ENCODE results near the gene IFNA7. TPM values are rescaled to one million over a fixed set of nuclear protein-coding genes. Genes with fewer than 3 reads are reported as not detected.
A peak's percentile ranks its signal among the peaks of the same experiment; 100 is the strongest.
"Not testable (repeated sequence)": the region's sequence is repeated elsewhere in the genome, so short reads cannot be mapped to it uniquely, and the experiment has no call there.

IFNA7 gene
- total RNA-seq, 1 donor from 2014 or later = not detected

DNA sequence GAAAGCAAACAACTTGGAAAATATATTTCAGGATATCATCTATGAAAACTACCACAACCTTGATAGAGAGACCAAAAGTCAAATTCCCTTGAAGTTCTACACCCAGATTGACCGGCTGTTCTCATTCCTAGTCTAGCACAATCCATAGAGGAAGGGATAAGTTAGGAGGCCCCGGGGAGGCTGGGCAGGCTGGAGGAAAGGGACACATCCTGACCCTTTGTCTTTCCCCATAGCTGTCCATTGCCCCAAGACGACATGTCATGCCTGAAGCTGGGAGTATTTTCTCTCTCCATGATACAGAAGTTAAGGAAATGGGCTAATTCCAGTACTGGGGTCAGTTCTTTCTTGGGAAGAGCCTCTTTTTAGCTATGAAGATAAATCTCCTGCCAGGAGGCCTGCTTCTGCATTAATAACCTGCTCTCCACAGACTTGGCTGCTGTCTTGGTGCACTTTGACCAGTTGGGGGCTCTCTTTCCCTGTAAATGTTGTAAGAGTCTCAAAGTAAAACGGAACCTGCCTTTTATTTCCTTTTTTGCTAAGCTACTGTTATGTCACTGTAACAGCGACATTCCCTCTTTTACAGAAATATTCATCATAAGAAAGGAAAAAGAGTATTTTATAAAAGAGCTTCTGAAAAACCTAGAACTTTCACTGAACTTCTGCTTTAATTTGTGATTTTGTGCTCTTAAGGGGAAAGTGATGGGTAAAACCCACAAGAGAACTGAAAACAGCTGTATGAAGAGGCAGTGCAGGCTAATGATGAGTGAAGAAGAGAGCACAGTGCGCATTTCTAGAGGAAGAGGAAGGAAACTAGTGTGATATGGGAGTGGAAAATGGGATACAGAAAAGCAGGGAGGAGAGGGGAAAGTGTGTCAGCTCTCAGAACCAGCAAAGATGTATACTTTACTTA lies 6.9 kb downstream of the IFNA7 start:
- H3K27me3 Mint-ChIP-seq = peaks cover 14% of the 10 kb centered on the region
- H3K36me3 Mint-ChIP-seq (ENCODE audit: insufficient read depth); H3K9me3 Mint-ChIP-seq (ENCODE audit: low read depth); H3K27ac Mint-ChIP-seq; H3K4me3 Mint-ChIP-seq (ENCODE audit: low read depth); H3K4me1 Mint-ChIP-seq (ENCODE audit: low read depth); DNase-seq (ENCODE audit: low spot score, unreplicated experiment): not testable (repeated sequence)
- TF ChIP-seq, protein P1, sequence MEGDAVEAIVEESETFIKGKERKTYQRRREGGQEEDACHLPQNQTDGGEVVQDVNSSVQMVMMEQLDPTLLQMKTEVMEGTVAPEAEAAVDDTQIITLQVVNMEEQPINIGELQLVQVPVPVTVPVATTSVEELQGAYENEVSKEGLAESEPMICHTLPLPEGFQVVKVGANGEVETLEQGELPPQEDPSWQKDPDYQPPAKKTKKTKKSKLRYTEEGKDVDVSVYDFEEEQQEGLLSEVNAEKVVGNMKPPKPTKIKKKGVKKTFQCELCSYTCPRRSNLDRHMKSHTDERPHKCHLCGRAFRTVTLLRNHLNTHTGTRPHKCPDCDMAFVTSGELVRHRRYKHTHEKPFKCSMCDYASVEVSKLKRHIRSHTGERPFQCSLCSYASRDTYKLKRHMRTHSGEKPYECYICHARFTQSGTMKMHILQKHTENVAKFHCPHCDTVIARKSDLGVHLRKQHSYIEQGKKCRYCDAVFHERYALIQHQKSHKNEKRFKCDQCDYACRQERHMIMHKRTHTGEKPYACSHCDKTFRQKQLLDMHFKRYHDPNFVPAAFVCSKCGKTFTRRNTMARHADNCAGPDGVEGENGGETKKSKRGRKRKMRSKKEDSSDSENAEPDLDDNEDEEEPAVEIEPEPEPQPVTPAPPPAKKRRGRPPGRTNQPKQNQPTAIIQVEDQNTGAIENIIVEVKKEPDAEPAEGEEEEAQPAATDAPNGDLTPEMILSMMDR (IDR thresholded peaks at IDR 0.05; ENCODE audit: unreplicated experiment) = peak; percentile 70

DNA sequence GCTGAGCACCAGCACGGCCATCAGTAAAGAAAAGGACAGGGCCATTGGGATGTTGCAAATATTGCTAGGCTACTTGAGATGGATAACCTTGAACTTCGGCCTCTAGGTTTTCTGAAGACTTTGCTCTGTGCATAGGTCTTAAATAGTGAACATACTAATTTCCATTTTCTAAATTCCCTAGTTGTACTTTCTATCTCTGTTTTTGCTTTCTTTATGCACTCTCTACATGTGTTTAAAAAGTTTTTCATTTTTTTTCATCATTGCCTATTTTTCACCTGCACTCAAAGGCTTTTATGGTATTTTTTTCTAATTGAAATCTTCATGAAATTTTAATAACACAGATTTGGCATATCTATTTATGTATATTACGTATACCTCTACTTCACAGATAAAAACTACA lies 14.5 kb downstream of the IFNA7 start, which contains the start of gene IFNA4:
Gene IFNA4 (minus strand): TSS at position 101 of the 400 bp plus-strand sequence. CDS start 56 bp downstream, at position 45.
- H3K4me1 Mint-ChIP-seq (ENCODE audit: low read depth); DNase-seq (ENCODE audit: low spot score, unreplicated experiment); H3K27me3 Mint-ChIP-seq; H3K27ac Mint-ChIP-seq; H3K9me3 Mint-ChIP-seq (ENCODE audit: low read depth); H3K36me3 Mint-ChIP-seq (ENCODE audit: insufficient read depth); H3K4me3 Mint-ChIP-seq (ENCODE audit: low read depth): not testable (repeated sequence)

DNA sequence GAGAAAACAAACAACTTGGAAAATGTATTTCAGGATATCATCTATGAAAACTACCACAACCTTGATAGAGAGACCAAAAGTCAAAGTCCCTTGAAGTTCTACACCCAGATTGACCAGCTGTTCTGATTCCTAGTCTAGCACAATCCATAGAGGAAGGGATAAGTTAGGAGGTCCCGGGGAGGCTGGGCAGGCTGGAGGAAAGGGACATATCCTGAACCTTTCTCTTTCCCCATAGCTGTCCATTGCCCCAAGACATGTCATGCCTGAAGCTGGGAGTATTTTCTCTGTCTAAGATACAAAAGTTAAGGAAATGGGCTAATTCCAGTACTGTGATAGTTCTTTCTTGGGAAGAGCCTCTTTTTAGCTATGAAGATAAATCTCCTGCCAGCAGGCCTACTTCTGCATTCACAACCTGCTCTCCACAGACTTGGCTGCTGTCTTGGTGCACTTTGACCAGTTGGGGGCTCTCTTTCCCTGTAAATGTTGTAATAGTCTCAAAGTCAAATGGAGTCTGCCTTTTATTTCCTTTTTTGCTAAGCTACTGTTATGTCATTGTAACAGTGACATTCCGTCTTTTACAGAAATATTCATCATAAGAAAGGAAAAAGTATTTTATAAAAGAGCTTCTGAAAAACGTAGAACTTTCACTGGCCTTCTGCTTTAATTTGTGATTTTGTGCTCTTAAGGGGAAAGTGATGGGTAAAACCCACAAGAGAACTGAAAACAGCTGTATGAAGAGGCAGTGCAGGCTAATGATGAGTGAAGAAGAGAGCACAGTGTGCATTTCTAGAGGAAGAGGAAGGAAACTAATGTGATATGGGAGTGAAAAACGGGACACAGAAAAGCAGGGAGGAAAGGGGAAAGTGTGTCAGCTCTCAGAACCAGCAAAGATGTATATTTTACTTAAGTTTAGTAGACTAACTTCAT lies 18.9 kb downstream of the IFNA7 start:
- TF ChIP-seq, protein P1 (IDR thresholded peaks at IDR 0.05; ENCODE audit: unreplicated experiment) = peak; percentile 54
- not testable (repeated sequence) for H3K36me3 Mint-ChIP-seq (ENCODE audit: insufficient read depth); DNase-seq (ENCODE audit: low spot score, unreplicated experiment); H3K9me3 Mint-ChIP-seq (ENCODE audit: low read depth); H3K27ac Mint-ChIP-seq; H3K27me3 Mint-ChIP-seq; H3K4me3 Mint-ChIP-seq (ENCODE audit: low read depth); H3K4me1 Mint-ChIP-seq (ENCODE audit: low read depth)

DNA sequence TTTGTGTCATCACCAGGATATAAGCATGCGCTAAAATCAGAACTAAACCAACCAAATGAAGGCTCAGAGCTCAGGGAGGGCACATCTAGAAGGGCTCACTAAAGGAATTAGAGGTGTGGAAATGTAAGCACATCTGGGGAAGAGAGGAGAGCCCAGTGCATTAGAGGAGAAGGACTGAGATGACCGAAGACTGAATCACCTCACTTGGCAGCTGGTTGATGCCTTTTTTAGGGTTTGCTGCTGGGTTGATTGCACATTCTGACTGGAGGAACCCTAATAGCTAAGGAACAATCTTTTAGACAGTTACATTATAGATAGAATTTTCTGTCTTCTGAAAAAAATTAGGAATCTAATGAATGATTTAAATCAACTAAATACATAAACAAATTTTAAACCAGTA lies 27.3 kb downstream of the IFNA7 start:
- H3K27me3 Mint-ChIP-seq = peaks cover 12% of the 10 kb centered on the region
- TF ChIP-seq, protein P1 (IDR thresholded peaks at IDR 0.05; ENCODE audit: unreplicated experiment) = no peak
- no peak for DNase-seq (ENCODE audit: low spot score, unreplicated experiment)
- H3K4me1 Mint-ChIP-seq (ENCODE audit: low read depth) = no peaks in the 10 kb centered on the region
- H3K4me3 Mint-ChIP-seq (ENCODE audit: low read depth) = no peak overlapping the region
- H3K36me3 Mint-ChIP-seq (ENCODE audit: insufficient read depth) = no peaks in the 10 kb centered on the region
- H3K27ac Mint-ChIP-seq = no peak overlapping the region
- H3K9me3 Mint-ChIP-seq (ENCODE audit: low read depth) = no peaks in the 10 kb centered on the region

DNA sequence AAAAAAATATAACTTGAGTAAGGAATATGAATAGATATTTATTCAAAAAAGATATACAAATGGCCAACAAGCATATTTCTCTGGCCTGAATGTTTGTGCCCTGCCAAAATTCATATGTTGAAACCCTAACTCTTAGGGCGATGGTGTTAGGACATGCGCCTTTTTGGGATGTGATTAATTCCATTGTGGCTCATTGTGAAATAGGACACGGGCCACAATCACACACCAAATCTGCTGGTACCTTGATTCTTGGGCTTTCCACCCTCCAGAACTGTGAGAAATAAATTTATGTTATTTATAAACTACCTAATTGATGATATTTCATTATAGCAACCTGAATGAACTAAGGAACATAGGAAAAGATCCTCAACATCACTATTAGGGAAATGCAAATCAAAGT lies 29.8 kb downstream of the IFNA7 start:
- peaks cover 10% of the 10 kb centered on the region for H3K27me3 Mint-ChIP-seq
- H3K36me3 Mint-ChIP-seq (ENCODE audit: insufficient read depth) = no peaks in the 10 kb centered on the region

More for the DNA sequence above, 29.8 kb downstream of the IFNA7 start:
- TF ChIP-seq, protein P1 (IDR thresholded peaks at IDR 0.05; ENCODE audit: unreplicated experiment) = no peak
- H3K4me3 Mint-ChIP-seq (ENCODE audit: low read depth) = no peak overlapping the region
- no peaks in the 10 kb centered on the region for H3K4me1 Mint-ChIP-seq (ENCODE audit: low read depth)
- H3K27ac Mint-ChIP-seq = no peak overlapping the region
- DNase-seq (ENCODE audit: low spot score, unreplicated experiment) = no peak
- H3K9me3 Mint-ChIP-seq (ENCODE audit: low read depth) = no peaks in the 10 kb centered on the region
